ENCODE measurements around the gene LLGL1.

GRCh38 chr17:18256776-18257175 lies 31.3 kb downstream of the LLGL1 start:
- no peak for TF ChIP-seq POLR2A (IDR thresholded peaks at IDR 0.05)
- TF ChIP-seq, protein P1, sequence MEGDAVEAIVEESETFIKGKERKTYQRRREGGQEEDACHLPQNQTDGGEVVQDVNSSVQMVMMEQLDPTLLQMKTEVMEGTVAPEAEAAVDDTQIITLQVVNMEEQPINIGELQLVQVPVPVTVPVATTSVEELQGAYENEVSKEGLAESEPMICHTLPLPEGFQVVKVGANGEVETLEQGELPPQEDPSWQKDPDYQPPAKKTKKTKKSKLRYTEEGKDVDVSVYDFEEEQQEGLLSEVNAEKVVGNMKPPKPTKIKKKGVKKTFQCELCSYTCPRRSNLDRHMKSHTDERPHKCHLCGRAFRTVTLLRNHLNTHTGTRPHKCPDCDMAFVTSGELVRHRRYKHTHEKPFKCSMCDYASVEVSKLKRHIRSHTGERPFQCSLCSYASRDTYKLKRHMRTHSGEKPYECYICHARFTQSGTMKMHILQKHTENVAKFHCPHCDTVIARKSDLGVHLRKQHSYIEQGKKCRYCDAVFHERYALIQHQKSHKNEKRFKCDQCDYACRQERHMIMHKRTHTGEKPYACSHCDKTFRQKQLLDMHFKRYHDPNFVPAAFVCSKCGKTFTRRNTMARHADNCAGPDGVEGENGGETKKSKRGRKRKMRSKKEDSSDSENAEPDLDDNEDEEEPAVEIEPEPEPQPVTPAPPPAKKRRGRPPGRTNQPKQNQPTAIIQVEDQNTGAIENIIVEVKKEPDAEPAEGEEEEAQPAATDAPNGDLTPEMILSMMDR (IDR thresholded peaks at IDR 0.05), result no peak
